OCI-LY3 (cell line): Measurements from ENCODE around the gene PRDM5.

Source experiments
- CTCF ChIP-seq: fragments of 200-600, 300-600 bp; sonication (generic); IDR thresholded peaks from 2 replicates; pipeline ENCODE4 v1.5.1; 2014; ENCODE audit warnings: antibody characterized with exemption, low read length, low read depth
- EZH2phosphoT487 ChIP-seq: fragments of 200-600 bp; shearing (Covaris generic); IDR thresholded peaks from 2 replicates; pipeline ENCODE4 v1.6.1; 2018; ENCODE audit warnings: antibody characterized with exemption, mixed run types, low read depth

DNA sequence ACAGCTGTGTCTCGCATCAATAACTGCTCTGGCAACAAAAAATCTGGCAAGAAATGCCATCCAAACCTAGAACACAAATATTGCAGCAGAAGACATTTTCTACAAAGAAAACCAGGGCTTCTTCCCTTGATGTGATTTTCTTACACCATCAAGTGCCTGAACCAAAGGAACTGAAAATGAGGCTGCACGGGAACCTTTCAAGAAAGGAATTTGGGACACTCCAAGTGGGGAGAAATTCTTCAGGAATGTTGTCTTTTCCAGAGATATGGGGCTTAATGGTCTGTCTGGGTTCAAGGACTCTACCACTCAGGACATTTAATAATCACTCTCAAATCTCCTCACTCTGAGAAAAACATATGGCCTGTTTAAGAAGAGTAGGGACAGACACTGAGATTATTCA, 57.6 kb downstream of the PRDM5 start:
- TF ChIP-seq CTCF (no peak), EZH2phosphoT487 (no peak)
